22Rv1 (cell line): ENCODE measurements around the gene ZNF462.

Source experiments
- CTCF ChIP-seq: fragments of 450-650 bp; IDR thresholded peaks from 2 replicates; pipeline ENCODE4 v1.5.1; 2017; ENCODE audit warnings: mild to moderate bottlenecking
- ZFX ChIP-seq: fragments of 450-650 bp; IDR thresholded peaks from 2 replicates; pipeline ENCODE4 v1.6.1; 2017; ENCODE audit warnings: antibody characterized with exemption, borderline replicate concordance

GRCh38 chr9:106866243-106866642, 3.3 kb downstream of the ZNF462 start:
- TF ChIP-seq CTCF = no peak
- TF ChIP-seq ZFX = no peak
